SKM-1 treated with dmso at 0.1 percent for 144 hours (cell line): ENCODE results near the gene PREX1.
"Not testable (repeated sequence)": the region's sequence is repeated elsewhere in the genome, so short reads cannot be mapped to it uniquely, and the experiment has no call there.

Source experiments
- DNase-seq: peaks from one replicate; lab custom pipeline; 2025; ENCODE audit not compliant: unreplicated experiment; lab: John Stamatoyannopoulos, UW

The PREX1 gene

GRCh38 chr20:48759631-48760245 lies 68.1 kb downstream of the PREX1 start:
- DNase-seq: no peak

GRCh38 chr20:48758206-48758820 lies 69.5 kb downstream of the PREX1 start:
- peak; percentile 55 for DNase-seq

- DNase-seq: not testable (repeated sequence)
These were observed 71.0 kb downstream of the PREX1 start for GRCh38 chr20:48756774-48757173.

GRCh38 chr20:48754292-48754691 lies 73.5 kb downstream of the PREX1 start:
- no peak for DNase-seq

GRCh38 chr20:48752963-48753362 lies 74.8 kb downstream of the PREX1 start:
- no peak for DNase-seq

DNA sequence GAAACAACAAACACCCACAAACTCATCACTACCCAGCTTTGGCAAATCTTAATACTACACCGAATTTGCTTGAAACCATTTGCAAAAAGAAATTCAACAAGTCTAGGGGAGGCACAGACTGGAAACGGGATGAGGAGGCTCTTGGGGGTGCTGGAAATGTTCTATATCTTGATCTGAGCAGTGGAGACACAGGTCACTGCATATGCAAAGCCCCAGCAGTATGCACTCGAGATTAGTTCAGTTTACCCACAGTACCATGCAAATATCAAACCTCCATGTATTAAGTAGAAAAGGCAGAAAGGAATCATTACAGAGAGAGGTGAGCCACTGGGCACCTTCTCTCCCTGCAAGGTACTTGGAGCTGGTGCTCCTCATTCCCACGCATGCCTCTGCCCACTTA lies 75.9 kb downstream of the PREX1 start:
- no peak for DNase-seq

DNA sequence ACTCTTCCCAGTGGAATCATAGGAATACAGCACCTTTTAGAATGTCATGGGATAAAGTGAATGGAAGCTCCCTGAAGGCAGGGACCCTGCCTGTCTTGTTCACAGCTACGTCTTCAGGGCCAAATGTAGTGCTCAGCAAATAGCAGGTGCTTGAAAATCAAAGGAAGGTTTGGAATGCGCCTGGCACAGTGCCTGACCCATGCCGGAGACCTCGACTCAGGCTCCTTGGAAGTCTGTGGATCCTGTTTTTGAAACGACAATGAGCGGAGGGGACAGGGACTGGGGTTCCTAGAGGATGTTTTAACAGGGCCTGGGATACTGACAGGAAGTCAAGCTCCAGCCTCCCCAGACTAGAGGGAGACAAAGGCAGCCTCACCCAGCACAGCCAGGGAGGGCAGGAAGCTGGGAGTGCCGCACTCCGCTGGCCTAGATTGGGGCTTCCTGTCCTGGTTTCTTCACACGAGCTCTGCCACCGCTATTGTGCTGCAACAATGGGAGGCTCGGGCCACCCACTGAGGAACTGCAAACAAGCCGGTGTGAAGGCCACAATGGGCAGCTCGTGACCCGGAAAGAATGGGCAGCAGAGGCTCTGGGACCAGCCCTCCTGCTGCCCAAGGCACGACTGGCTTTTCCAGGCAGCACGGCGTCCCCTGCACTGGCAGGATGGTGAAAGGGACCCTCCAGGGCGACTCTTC lies 76.7 kb downstream of the PREX1 start:
- peak; percentile 86 for DNase-seq

GRCh38 chr20:48750376-48750775 lies 77.4 kb downstream of the PREX1 start:
- DNase-seq: no peak

DNA sequence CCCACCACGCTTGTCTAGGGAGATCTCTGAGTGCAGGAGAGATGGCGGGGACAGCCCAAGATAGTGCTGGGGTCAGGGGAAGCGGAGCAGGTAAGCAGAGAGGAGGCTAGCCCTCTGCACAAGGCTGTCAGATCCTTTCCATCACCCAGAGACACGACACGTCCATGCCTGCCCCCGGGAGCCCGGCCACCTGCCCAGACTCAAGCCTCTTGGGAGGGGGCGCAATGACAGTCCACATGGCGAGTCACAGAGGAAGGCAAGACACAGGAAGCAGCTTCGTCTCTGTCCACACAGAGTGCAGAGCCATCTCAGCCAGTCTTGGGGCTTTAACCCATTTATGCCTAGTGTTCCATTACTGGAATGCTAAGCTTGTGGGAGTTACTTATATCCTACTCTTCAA lies 78.4 kb downstream of the PREX1 start:
- DNase-seq: no peak

- no peak for DNase-seq
These were observed 79.2 kb downstream of the PREX1 start for GRCh38 chr20:48748556-48748955.

DNA sequence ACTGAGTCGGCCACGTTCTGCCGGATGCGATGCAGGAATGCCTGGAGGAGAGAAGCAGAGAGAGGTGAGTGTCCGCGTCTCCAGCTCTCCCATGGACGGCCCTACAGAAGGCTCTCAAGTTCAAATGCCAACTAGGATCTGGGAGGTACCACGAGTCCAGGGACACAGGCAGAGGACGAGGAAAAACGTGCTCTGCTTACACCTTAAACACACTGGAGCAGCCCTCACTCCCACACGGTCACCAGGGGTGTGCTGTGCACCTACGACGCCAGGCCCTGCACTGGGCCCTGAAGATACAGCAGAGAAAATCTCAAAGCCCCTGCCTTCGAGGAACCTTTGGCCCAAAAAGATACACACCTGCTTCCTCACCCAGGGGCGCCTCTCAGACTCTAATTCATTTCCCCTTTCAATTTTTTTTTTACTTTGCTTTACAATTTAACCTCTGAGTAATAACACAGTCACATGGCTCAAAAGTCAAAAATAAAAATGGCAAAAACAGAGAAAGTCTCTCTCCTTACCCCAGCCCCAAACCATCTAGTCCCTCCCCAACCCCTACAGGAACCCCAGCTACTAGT lies 79.9 kb downstream of the PREX1 start:
- no peak for DNase-seq

DNA sequence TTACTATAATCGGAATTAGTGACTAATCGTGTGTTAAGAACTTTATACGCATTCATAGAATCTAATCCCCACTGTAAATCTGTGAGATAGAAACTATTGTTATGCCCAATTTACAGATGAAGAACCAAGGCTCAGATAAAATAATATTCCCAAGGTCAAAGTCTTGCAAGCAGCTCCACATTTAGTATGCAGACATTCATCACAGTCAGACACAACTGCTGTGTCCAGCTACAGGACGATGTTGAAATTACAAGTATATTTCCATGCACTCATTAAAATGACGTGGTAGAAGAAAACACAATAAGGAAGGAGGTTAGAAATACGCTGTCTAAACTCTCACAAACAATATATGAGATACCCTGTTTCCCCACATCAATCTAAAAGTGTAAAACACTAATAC lies 82.5 kb downstream of the PREX1 start:
- DNase-seq: no peak

DNA sequence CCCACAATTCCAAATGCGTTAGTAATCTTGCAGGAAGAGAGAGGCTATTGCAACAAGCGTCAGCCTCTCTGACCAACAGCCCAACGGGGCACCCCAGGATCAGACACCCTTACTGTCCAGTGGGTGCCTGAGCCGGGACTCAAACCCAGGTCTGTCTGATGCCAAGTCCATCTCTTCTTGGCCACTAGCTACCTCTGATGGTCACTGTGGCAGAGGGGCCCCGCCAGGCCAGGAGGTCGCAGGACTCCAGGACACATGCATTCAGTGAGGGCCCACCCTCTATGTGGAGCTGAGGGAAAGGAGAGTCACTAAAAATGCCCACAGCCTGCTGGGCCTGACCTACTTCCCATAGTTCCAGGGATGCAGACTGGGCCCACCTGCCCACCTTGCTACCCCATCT lies 83.3 kb downstream of the PREX1 start:
- no peak for DNase-seq

GRCh38 chr20:48743807-48744206 lies 84.0 kb downstream of the PREX1 start:
- DNase-seq: no peak

DNA sequence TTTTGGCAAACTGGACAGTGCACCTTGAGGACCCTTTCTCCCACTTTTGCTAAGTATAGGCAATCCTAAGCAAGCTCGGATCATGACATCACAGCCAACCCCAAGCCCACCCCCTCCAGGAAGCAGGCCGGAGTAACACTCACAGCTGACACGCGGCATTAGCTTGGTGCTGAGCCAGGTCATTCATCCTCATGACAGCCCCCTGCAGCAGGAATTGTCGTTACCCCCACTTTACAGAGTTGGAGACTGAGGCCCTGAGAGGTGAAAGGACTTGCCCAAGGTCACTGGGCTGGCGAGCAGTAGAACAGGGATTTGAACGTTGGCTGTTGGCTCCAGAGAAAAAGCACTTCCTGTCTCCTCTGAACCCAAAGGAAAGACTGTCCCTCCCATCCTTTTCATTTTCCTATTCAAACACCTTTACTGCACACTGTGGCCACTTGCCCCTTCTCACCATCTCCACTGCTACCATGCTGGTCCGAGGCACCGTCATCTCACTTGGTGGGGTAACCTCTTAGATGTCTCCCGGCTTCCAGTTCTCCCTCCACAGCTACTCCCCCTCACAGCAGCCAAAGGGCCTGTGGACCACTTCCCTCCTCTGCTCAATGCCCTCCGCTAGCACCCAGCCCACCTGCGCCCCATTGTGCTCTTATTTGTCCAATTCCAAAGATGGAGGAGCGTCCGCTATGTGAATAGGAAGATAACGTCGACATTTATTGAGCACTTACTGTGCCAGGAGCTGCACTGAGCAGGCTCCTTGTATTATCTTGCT lies 84.7 kb downstream of the PREX1 start:
- DNase-seq: no peak

DNA sequence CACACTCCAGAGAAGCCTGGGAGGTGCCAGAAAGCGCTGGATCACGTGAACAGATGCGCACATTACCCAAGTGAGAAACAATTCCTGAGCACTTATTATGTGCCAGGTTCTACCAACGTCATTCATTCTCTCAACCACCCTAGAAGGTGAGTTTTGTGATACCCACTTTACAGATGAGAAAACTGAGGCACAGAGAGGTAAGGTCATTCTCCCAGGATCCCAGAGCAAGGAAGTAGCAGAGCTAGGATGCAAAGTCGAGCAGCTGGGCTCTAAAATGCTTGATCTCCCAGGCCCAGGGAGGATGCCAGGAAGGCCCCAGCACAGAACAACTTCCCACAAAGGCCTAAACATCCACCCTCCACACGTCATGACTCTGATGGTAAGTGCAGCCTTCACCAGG lies 85.6 kb downstream of the PREX1 start:
- DNase-seq: no peak

DNA sequence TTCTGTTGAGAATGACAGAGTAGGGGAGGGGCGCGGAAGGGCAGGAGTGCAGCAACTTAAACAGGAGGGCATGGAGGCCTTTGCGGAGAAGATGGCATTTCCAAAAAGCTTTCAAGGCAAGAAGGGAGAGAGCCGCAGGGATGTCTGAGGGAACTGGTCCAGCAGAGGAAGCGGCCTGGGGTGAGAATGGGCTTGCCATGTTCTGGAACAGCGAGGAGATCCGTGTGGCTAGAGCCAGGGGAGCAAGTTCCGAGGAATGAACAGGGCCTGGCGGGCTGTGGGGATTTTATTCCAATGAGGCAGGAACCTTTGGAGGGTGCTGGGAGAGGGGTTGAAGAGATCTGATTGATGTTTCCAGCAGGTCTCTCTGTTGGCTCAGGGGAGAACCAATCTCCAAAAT lies 86.1 kb downstream of the PREX1 start:
- no peak for DNase-seq

- DNase-seq: no peak
These were observed 87.1 kb downstream of the PREX1 start for GRCh38 chr20:48740712-48741111.

DNA sequence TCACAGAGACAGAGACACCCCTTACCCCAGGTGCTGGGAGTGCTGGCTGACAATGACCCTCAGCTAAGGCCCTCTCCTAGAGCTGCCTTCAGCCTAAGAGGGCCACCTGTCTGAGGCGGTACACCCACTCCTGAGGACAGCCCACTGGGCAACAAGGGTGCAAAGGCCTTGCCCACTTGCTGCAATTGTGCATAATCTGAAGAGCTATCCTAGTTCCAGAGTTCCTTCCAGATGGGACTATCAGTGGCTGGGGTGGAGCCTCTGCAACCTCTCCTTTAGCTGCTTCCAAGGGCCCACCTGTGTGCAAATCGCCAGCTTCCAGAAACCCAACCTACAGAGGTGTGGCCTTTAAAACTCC lies 87.5 kb downstream of the PREX1 start:
- no peak for DNase-seq

GRCh38 chr20:48739395-48740291 lies 88.2 kb downstream of the PREX1 start:
- DNase-seq: no peak
